Adrenal gland (tissue), 5 donors: ENCODE results near the gene PDLIM4.

Source experiments
- CTCF ChIP-seq, 6 experiments: fragments of 450-650 bp in 4 of 6; fragments of 200-600 bp in 2 of 6; sonication (generic) in 1 of 6; IDR thresholded peaks; 1 replicate in 5 of 6; 2 replicates in 1 of 6; pipeline versions ENCODE4 v1.5.1 to v1.8.0; 2016 to 2021; ENCODE audit warnings: antibody characterized with exemption in 6 of 6, mild to moderate bottlenecking in 2 of 6, moderate library complexity in 1 of 6
- POLR2A ChIP-seq, 2 donors: fragments of 450-650 bp; IDR thresholded peaks; one replicate each; pipeline ENCODE4 v1.6.1; 2017; ENCODE audit warnings: antibody characterized with exemption in 2 of 2, mild to moderate bottlenecking in 2 of 2, moderate library complexity in 1 of 2
- donor health status: DM: no; HTN: no; CAD: no.

GRCh38 chr5:132299917-132300316, 42.4 kb downstream of the PDLIM4 start:
- TF ChIP-seq POLR2A (IDR thresholded peaks at IDR 0.05) (no peak), CTCF (IDR thresholded peaks at IDR 0.05) (no peak)
